Measurements from ENCODE around the gene CEMP1.

GRCh38 chr16:2507665-2508064 lies 23.5 kb downstream of the CEMP1 start:
- TF ChIP-seq CTCF (IDR thresholded peaks at IDR 0.05) = no peak
- TF ChIP-seq POLR2A (IDR thresholded peaks at IDR 0.05) = no peak

Data from uterus (tissue), 2 donors.